HG02610 (cell line): Measurements from ENCODE around the gene ACSL1.

ENCODE experiments used
- ATAC-seq: cut with Tn5 transposase; IDR thresholded peaks from one replicate; pipeline ENCODE4 v1.9.1; 2021; ENCODE audit warnings: mild to moderate bottlenecking, moderate library complexity; ENCODE audit not compliant: unreplicated experiment

Gene ACSL1

GRCh38 chr4:184814686-184815045, 11.1 kb downstream of the ACSL1 start:
- no peak for ATAC-seq

GRCh38 chr4:184812651-184813181, 13.1 kb downstream of the ACSL1 start:
- ATAC-seq, result no peak

DNA sequence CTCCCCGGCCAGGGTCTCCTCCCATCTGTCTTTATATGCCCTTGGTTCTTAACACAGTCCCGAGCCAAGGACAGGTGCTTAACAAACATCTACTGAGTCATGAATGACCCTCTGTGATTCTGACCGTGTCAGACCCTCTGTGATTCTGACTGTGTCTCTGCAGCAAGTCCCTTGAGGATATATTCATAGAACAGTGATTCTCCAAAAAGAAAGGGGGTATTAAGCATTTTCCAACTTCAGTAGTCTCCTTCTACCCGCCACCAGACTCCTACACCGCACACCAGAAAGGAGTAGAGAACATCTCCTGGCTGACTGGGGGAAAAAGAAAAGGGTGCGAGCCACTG, 13.6 kb downstream of the ACSL1 start:
- no peak for ATAC-seq

- ATAC-seq, result no peak
These were observed 14.1 kb downstream of the ACSL1 start for GRCh38 chr4:184811526-184812198.

DNA sequence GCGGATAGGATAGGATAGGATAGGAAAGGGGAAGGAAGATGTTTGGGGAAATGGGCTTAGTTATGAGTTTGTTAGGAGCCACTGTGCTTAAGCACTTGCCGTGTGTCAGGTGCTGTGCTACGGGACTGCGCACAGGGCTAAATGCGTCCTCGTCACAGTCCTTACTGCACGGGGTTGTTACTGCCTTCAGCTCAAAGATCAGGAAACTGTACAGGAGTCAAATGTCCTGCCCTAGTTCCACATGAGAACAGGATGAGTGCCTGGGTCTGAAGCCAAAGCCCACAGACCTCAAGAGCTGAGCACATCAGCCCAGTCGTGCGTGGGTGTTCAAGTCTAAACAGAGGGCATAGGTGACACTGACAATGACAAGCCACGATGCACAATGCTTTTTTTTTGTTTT, 15.0 kb downstream of the ACSL1 start:
- no peak for ATAC-seq

DNA sequence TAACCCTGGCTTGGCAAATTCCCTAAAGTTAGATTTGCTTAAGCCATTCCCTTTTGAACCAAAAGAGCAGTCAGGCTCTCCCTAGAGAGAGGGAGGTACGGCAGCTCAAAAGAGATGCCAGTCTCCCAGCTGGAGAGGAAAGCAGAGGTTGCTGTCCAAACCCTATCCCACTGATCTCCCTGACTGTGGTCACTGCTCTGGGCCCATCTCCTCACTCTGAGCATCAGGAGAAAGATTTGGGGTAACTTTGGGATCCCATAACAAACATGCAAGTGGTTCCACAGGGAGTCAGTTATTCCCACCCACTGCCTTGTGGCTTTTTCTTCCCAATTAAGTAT, 17.1 kb downstream of the ACSL1 start:
- ATAC-seq, result no peak

DNA sequence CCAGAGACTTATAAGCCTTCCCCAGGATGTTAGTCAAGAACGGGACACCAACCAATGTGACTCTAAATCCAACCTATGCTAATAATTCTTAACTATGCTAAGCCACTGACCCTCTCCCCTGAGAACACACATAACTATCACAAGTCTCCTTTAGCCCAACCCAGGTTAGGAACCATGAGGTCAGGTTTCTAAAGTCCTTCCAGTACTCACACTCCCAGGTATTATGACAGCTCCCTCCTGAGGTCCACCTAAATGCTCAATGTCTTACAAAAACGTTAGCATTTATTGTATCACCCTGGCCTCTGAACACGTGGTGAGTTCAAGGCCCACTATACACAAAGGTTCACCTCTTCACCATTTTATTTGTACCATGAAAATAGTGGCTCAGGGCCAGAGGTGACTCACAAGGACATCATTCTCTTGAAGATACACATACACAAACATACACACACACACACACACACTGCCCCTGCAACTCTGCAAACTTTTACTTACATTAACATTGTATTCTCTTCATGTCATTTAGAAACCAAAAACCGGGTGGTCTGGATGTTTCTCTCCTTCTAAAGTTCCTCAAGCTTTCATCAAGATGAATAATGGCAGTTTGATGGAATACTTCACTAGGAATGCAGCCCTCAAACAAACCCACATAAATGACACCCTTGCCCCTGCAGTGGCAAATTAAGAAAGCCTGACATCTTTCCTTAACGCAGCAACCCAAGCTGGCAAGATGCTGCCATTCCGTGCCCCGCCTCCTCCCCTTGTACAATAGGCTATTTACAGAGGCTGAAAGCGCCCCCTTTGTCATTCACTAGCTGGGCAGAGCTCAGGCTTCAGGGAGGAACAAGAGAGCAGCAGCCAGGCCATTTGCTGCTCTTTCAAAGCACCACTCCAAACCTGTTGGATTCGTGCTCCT, 17.7 kb downstream of the ACSL1 start:
- no peak for ATAC-seq

- ATAC-seq, result no peak
These were observed 18.5 kb downstream of the ACSL1 start for GRCh38 chr4:184807256-184807655.

DNA sequence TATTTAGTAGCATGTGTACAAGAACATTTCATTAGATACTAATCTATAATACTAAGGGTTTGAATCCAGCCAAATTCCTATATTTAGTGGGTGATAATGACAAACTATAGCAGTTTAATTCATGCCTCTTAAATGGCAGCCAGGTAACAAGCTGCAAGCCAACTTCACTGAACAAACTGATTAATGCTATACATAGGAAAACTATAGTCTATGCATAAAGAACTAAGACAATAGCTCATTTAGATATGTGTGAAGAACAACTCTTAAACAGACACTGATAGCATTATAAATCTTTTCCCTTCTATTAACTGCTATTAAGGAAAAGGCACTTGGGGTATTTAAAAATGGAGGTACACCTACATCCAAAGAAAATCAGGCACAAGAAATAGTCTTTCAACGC, 19.1 kb downstream of the ACSL1 start:
- no peak for ATAC-seq

- ATAC-seq, result no peak
These were observed 19.6 kb downstream of the ACSL1 start for GRCh38 chr4:184806229-184806550.

DNA sequence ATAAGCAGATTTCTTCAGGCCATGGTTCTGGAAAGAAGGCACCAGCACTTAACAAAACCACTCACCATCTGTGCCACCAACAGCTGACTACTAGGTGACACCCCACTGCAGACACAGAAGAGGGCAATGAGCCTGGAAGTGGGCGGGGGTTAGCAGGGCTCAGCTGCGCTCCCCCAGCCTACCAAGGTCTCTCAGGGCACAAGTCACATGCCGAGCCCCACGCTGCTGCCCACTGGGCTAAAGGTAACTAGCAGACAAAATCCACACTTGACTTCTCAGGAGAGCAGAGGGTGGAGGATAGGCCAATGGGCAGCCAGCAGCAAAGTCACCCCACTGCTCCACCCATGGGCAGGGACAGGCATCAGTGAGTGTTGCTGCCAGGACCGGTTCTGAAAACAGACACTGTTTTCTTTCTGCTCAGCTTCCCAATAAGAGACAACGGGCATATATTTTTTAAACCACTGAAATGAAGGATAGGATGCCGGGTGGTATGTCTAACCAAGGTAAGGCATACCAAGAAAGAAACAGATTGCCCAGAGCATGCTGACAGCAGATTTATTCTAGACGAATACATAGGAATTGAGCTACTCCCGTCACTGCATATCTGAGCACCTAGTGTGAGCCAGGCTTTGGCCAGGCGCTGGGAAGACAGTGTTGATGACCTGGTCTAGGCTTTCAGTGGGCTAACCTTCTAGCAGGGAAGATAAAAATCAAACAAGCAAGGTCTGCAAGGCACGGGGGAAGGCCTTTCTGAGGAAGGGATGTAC, 20.1 kb downstream of the ACSL1 start:
- ATAC-seq, result peak; percentile 63

DNA sequence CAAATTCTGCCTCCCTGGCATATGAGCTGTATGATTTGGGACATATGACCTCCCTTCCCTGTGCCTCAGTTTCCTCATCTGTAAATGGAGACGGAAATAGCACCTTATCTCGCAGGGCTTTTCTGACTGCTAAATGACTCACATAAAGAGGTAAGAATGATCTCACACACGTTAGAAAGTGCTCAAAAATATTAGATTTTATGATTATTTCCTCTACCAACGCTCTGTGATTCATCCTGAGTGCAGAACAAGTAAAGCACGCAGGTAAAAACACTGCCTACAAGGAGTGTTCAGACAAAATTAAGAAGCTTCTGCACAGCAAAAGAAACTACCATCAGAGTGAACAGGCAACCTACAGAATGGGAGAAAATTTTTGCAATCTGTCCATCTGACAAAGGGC, 21.1 kb downstream of the ACSL1 start:
- ATAC-seq, result no peak

DNA sequence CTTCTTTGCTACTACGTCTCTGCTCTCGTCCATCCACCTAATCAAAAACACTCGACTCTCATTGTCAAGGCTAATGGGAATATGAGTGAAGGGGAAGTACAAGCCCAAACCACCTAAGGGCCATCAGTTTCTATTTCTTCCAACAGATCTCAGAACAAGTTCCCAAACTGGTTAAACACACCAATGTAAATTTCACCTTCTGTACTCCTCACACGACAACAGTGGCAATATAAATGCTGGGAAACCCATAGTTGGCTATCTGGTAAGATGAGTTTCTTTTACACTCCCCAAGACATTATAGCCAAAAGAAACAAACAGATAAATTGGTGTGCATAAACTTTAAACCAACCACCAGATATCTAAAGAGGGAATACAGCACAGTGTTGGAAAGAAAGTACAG, 21.9 kb downstream of the ACSL1 start:
- no peak for ATAC-seq

DNA sequence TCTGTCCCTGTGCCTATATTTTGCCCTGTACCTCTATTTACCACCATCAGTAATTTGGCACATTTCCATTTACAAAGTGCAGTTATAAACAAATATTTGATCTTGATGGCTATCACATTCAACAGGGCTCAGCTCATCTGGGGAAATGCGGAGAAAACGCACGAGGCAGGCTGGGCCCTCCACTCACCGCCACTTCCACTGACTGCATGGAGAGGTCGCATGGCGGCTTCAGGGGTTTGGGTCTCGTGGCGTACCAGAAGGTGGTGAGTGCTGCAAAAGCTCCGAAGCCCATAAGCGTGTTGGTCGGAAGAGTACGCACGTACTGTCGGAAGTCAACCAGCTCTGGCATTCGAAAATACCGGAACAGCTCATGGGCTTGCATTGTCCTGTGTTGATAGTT, 22.6 kb downstream of the ACSL1 start:
- no peak for ATAC-seq

DNA sequence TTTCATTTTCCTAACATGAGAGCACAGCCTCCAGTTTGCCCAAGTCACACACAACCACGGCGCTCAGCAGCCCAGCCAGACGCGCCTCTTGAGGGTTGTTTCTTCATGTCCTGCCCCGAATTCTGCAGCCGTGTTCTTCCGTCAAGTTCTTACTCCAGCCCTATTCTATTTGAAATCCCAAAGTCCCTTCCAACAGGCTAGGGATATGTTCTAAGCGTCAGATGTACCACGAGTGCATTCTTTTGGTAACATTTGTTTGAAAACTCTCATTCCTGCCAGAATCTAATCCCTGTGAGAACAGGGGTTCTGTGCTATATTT, 23.1 kb downstream of the ACSL1 start:
- ATAC-seq, result no peak

DNA sequence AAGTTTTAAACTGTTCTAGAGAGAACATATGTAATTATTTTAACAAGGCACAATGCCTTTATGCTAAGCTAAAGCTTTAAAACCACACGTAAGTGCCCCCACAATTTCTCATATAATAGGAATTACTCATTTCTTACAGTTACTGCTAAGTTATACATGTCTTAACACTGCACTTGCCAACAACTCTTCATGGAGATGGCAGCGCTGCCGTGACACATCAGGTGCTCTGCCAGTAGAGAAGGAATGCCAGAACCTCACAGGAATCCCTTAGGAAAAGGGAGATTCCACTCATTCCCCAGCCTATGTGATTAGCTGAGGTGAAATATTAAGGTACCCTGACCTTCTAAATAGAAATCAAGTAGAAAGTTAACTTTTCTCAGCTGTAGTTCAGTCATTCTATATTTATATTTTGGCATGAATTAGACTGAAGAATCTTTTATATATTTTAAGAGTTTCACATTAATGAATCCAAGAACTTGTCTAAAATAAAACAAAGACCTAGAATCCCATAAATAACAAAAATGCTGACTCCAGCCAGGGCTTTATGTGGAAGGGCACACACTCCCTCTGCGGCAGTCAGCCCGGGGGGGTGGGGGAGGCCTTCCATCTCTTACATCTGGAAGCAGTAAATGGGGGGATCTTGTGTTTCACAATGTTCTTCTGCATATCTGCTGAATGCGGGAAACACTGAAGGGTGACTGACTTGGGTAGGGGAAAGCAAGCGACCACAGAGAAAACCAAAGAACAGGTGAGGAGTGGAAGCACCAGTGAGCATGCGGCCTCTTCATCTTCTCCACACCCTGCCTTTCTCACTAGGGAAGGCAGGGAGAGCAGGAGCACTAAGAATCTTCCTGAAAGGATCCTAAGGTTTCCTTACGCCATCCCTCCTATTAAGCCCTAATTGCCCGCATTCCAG, 23.7 kb downstream of the ACSL1 start:
- no peak for ATAC-seq

GRCh38 chr4:184798504-184798903, 27.3 kb downstream of the ACSL1 start:
- ATAC-seq, result no peak

GRCh38 chr4:184796906-184797305, 28.9 kb downstream of the ACSL1 start:
- ATAC-seq, result no peak

GRCh38 chr4:184795214-184795844, 30.4 kb downstream of the ACSL1 start:
- no peak for ATAC-seq

GRCh38 chr4:184794470-184794869, 31.3 kb downstream of the ACSL1 start:
- ATAC-seq, result no peak
